WTC11 (cell line): ENCODE data around the gene OSBPL5. TPM values are rescaled to one million over a fixed set of nuclear protein-coding genes. Genes with fewer than 3 reads are reported as not detected.

Experiments
- ATAC-seq: fragments of 200-7000 bp; cut with Tn5 transposase; 2 replicates; pipeline ENCODE4 v1.10.0; 2021; ENCODE audit warnings: mild to moderate bottlenecking, moderate library complexity
- CTCF ChIA-PET: fragments of 300-600 bp; sonication (Branson Sonifier 250); formaldehyde crosslinking; loops from one replicate; lab custom pipeline; 2021; ENCODE audit warnings: antibody characterized with exemption; lab: Charles Lee
- POLR2A ChIA-PET: fragments of 350-600 bp; sonication (Branson Sonifier 250); formaldehyde crosslinking; loops from one replicate; lab custom pipeline; 2021; ENCODE audit warnings: antibody characterized with exemption; lab: Charles Lee
- DNase-seq: peaks from one replicate; pipeline ENCODE4 v3.0.0; 2021; ENCODE audit warnings: low spot score
- H3K27ac Mint-ChIP-seq: 2 replicates; pipeline ENCODE4 v1.8.0; 2021; ENCODE audit warnings: mixed read lengths
- H3K27me3 Mint-ChIP-seq: 2 replicates; pipeline ENCODE4 v1.8.0; 2021; ENCODE audit warnings: low read depth, mild to moderate bottlenecking, moderate library complexity, mixed read lengths
- H3K36me3 Mint-ChIP-seq: 2 replicates; pipeline ENCODE4 v1.8.0; 2021; ENCODE audit warnings: mixed read lengths
- H3K4me1 Mint-ChIP-seq: 2 replicates; pipeline ENCODE4 v1.8.0; 2022; ENCODE audit warnings: mixed read lengths
- H3K4me3 Mint-ChIP-seq: 2 replicates; pipeline ENCODE4 v1.8.0; 2021; ENCODE audit warnings: mild to moderate bottlenecking, moderate library complexity, mixed read lengths
- H3K9me3 Mint-ChIP-seq: 2 replicates; pipeline ENCODE4 v1.8.0; 2021; ENCODE audit warnings: mixed read lengths
- AFF4 ChIP-seq: sonication (generic); formaldehyde crosslinking; IDR thresholded peaks from 2 replicates; pipeline ENCODE4 v1.8.1; 2023; ENCODE audit warnings: mild to moderate bottlenecking, missing genetic modification reagents, borderline replicate concordance
- ARID4B ChIP-seq: sonication (generic); formaldehyde crosslinking; IDR thresholded peaks from 2 replicates; pipeline ENCODE4 v1.8.0; 2023; ENCODE audit warnings: missing genetic modification reagents, mild to moderate bottlenecking, borderline replicate concordance
- ATF2 ChIP-seq: sonication (generic); formaldehyde crosslinking; IDR thresholded peaks from 2 replicates; pipeline ENCODE4 v1.8.1; 2022; ENCODE audit warnings: low read depth, missing genetic modification reagents, borderline replicate concordance
- ELF4 ChIP-seq: sonication (generic); formaldehyde crosslinking; IDR thresholded peaks from 2 replicates; pipeline ENCODE4 v1.8.1; 2022; ENCODE audit warnings: low read depth, mild to moderate bottlenecking, moderate library complexity, missing genetic modification reagents
- ETV6 ChIP-seq: sonication (generic); formaldehyde crosslinking; IDR thresholded peaks from 2 replicates; pipeline ENCODE4 v1.8.1; 2022; ENCODE audit warnings: mild to moderate bottlenecking, missing genetic modification reagents
- FOXP1 ChIP-seq: sonication (generic); formaldehyde crosslinking; IDR thresholded peaks from 2 replicates; pipeline ENCODE4 v1.8.0; 2022; ENCODE audit warnings: missing genetic modification reagents, mild to moderate bottlenecking, moderate library complexity, borderline replicate concordance
- GTF2I ChIP-seq: fragments of 250-450 bp; sonication (Bioruptor Pico); conservative IDR thresholded peaks from 2 replicates; pipeline ENCODE4 v1.4.0; 2021; ENCODE audit warnings: mild to moderate bottlenecking
- IRF2 ChIP-seq: sonication (generic); formaldehyde crosslinking; IDR thresholded peaks from 2 replicates; pipeline ENCODE4 v1.8.0; 2022; ENCODE audit warnings: low read depth, missing genetic modification reagents, borderline replicate concordance
- MXD4 ChIP-seq: fragments of 250-450 bp; sonication (Bioruptor Pico); IDR thresholded peaks from 2 replicates; pipeline ENCODE4 v1.8.0; 2021; ENCODE audit warnings: mild to moderate bottlenecking, moderate library complexity, borderline replicate concordance
- NFATC4 ChIP-seq: fragments of 250-450 bp; sonication (Bioruptor Pico); IDR thresholded peaks from 2 replicates; pipeline ENCODE4 v1.9.0; 2021; ENCODE audit warnings: mild to moderate bottlenecking
- NFE2L1 ChIP-seq: sonication (generic); formaldehyde crosslinking; IDR thresholded peaks from 2 replicates; pipeline ENCODE4 v1.8.1; 2023; ENCODE audit warnings: missing genetic modification reagents
- NR3C1 ChIP-seq: sonication (generic); formaldehyde crosslinking; conservative IDR thresholded peaks from 2 replicates; pipeline ENCODE4 v1.8.1; 2023; ENCODE audit warnings: low read depth, mild to moderate bottlenecking, missing genetic modification reagents
- PRDM15 ChIP-seq: sonication (generic); formaldehyde crosslinking; IDR thresholded peaks from 2 replicates; pipeline ENCODE4 v1.8.0; 2022; ENCODE audit warnings: missing genetic modification reagents
- SP1 ChIP-seq: sonication (generic); formaldehyde crosslinking; conservative IDR thresholded peaks from 2 replicates; pipeline ENCODE4 v1.8.1; 2022; ENCODE audit warnings: missing genetic modification reagents
- ZBTB43 ChIP-seq: sonication (generic); formaldehyde crosslinking; IDR thresholded peaks from 2 replicates; pipeline ENCODE4 v1.8.1; 2023; ENCODE audit warnings: mild to moderate bottlenecking, missing genetic modification reagents
- ZNF121 ChIP-seq: sonication (generic); formaldehyde crosslinking; IDR thresholded peaks from 2 replicates; pipeline ENCODE4 v1.8.0; 2023; ENCODE audit warnings: missing genetic modification reagents
- ZNF396 ChIP-seq: fragments of 250-450 bp; sonication (Bioruptor Pico); IDR thresholded peaks from 2 replicates; pipeline ENCODE4 v1.8.0; 2021; ENCODE audit warnings: mild to moderate bottlenecking, moderate library complexity, borderline replicate concordance
- total RNA-seq: library from RNA; stranded (reverse); gene quantifications from 3 replicates; pipeline ENCODE4 v1.2.3, GENCODE V29; 2021
- TF ChIP-seq, protein P1 (sequence below): sonication (generic); formaldehyde crosslinking; IDR thresholded peaks from 2 replicates; pipeline ENCODE4 v1.8.0; 2022; ENCODE audit warnings: mild to moderate bottlenecking, missing genetic modification reagents

OSBPL5 gene
- total RNA-seq, 1 experiment from 2014 or later, result 17.7 TPM

- ATAC-seq, result no peak
- Mint-ChIP-seq H3K27me3 (no peaks in the 10 kb centered on the region), H3K4me3 (no peak overlapping the region), H3K4me1 (no peaks in the 10 kb centered on the region), H3K36me3 (peaks cover 44% of the 10 kb centered on the region), H3K27ac (no peak overlapping the region), H3K9me3 (no peaks in the 10 kb centered on the region)
- POLR2A ChIA-PET, result no interaction called here
- TF ChIP-seq, protein P1, sequence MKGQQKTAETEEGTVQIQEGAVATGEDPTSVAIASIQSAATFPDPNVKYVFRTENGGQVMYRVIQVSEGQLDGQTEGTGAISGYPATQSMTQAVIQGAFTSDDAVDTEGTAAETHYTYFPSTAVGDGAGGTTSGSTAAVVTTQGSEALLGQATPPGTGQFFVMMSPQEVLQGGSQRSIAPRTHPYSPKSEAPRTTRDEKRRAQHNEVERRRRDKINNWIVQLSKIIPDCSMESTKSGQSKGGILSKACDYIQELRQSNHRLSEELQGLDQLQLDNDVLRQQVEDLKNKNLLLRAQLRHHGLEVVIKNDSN, result no peak
- TF ChIP-seq FOXP1 (CRISPR knock-in tag) (no peak), IRF2 (CRISPR knock-in tag) (no peak), SP1 (CRISPR knock-in tag) (no peak), ETV6 (CRISPR knock-in tag) (no peak), GTF2I (CRISPR knock-in tag) (no peak), ARID4B (no peak), NFE2L1 (CRISPR knock-in tag) (no peak), NFATC4 (no peak), NR3C1 (CRISPR knock-in tag) (no peak), MXD4 (CRISPR knock-in tag) (no peak), PRDM15 (no peak), ZNF121 (no peak)
- DNase-seq, result no peak
- CTCF ChIA-PET, result interaction anchor here (1.0 to 1.2 kb wide), 2 partner anchors 9 to 51 kb away, joined by 4 to 5 read pairs; no protein-coding TSS in a partner anchor
These were observed 124.2 kb downstream of the OSBPL5 start for GRCh38 chr11:3040881-3041280.

GRCh38 chr11:3037945-3038271 is 127.2 kb downstream of the OSBPL5 start:
- CTCF ChIA-PET, result interaction anchor here (0.5 to 6.6 kb wide), 21 partner anchors 9 to 371 kb away, joined by 3 to 157 read pairs (median 5); partner anchors contain the start of gene CARS1
- Mint-ChIP-seq H3K4me1 (no peaks in the 10 kb centered on the region), H3K36me3 (peaks cover 59% of the 10 kb centered on the region), H3K27me3 (no peaks in the 10 kb centered on the region), H3K9me3 (no peaks in the 10 kb centered on the region), H3K27ac (no peak overlapping the region), H3K4me3 (no peak overlapping the region)
- POLR2A ChIA-PET, result interaction anchor here (1.2 to 1.7 kb wide), 2 partner anchors 10 to 53 kb away, joined by 3 read pairs; no protein-coding TSS in a partner anchor
- DNase-seq (no peak), ATAC-seq (no peak)
- TF ChIP-seq NFATC4 (no peak), ATF2 (no peak), MXD4 (CRISPR knock-in tag) (no peak), ZNF396 (no peak), ELF4 (CRISPR knock-in tag) (no peak), AFF4 (CRISPR knock-in tag) (no peak), ZBTB43 (no peak)
